HG03575 (cell line): ENCODE data around the gene LRP1-AS.

Source experiments
- ATAC-seq: cut with Tn5 transposase; IDR thresholded peaks from one replicate; pipeline ENCODE4 v1.9.1; 2021; ENCODE audit not compliant: unreplicated experiment, insufficient number of reproducible peaks, low FRiP score; ENCODE audit errors: extremely low read depth

LRP1-AS gene

DNA sequence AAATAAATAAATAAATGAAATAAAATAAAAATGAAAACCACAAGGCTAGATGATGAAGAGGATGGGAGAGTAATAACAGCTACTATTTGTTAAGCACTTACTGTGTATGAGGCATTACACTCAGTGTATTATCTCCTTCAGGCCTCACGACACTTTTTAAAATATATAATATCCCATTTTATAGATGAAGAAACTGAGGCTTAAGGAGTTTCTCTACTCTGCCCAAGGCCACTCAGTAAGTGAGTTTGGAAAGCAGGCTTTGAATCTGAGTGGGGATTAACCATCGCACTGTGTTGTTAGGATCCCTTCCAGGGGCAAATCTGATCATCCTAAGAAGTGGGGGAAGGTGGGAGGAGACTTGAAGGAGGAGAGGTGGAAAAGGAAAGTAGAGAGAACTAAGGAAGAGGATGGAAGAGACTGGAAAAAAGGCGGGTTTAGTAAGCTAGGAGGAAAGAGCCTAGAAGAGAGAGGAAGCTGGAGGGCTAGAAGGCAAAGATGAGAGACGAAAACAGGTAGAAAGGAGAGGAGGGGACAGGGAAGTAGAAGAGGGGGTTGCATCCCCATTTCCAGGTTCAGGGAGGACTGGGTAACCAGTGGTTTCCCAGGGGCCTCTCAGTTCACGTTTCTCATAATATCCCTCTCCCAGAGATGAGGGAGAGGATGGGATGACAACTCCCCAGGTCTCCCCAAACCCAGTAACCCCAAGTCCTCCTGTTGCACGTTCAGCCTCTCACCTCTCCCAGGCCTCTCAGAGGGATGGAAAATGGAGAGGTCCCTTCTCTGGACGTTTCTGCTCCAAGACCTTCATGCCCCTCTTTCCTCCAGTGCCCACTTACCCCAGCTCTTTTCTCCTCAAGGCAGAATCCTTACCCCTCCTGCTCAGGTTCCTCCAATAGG is 38.0 kb downstream of the LRP1-AS start:
- ATAC-seq, result no peak

GRCh38 chr12:57107456-57108155 is 39.8 kb downstream of the LRP1-AS start:
- ATAC-seq, result no peak

GRCh38 chr12:57106021-57106708 is 41.3 kb downstream of the LRP1-AS start:
- no peak for ATAC-seq

DNA sequence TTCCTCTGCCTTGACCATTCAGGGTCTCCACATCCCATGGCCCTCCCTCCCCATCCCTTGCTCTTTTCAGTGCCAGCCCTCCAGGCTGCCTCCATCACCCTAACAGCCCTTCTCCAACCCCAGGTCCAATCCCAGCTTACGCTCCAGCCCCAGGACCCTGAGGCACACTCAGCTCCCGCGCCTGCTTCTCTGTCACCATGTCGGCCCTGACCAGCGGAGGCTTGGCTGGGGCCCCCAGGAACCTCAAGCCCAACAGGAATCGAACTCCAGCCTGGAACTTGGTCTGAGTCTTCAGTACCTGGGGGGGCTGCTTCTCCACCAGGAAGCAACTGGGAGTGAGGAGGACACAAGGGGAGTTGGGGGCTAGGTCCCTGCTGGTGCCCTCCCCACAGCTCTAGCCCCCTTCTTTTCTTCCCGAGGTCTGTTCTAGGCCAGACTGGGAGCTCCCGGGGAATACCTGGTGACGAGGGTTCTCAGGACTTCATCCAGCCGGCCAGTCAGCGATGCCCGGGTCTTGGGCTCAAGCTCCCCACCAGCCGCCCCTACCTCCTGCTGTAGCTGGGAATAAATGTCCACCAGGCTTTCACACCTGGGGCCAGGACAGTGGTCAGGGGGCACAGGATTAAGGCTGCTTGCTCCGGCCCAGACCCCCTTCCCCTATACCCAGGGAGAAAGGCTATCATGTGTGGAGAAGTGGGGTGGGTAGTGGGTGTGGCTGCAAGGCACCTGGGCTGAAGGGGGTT is 42.2 kb downstream of the LRP1-AS start:
- ATAC-seq, result no peak

DNA sequence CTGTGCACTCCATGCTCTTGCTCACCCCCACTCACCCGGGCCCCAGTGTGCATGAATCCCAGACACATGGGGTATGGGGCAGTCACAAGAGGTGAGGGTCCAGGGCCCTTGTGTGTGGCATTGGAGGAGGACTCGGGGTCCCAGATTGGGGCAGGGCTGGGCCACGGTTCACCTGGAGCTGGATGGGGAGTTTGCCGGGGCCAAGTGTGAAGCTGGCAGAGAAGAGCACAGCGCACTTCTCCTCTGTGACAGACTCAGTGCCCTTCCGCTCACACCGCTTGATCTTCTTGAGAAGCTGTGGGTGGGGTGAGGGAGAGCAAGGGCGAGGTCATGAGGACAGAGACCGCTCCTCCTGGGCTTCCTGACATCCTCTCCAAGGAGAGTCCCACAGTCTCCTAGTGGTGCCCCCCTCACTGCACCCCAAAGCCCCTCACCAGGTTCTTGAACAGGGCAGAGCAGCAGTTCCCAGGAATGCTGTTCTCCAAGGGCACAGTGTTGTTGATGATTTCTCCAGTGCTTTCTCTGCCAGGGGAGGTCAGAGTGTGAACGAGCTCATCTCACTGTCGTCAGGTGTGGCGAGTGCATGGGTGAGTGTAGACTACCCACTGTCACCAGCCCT is 43.0 kb downstream of the LRP1-AS start:
- ATAC-seq, result no peak

GRCh38 chr12:57103856-57104255 is 43.6 kb downstream of the LRP1-AS start:
- no peak for ATAC-seq

GRCh38 chr12:57101892-57102695 is 45.3 kb downstream of the LRP1-AS start:
- no peak for ATAC-seq

DNA sequence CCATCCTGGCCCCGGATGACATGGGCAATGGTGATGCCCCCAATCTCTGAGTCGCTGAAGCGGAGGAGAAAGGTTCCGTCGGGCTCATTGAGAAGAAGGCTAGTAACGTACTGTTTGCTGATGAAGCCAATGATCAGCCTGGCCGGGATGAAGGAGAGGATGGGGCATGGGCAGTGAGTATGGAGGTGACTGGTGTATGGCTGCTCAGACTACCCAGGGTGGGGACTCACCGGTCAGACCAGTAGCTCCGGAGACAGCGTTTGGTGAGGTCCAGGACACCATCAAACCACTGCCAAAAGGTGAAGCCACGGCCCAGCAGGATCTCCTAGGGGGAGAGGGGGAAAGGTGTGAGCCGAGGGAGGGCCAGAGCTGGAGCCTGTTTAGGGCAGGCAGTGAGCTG is 47.7 kb downstream of the LRP1-AS start:
- no peak for ATAC-seq

GRCh38 chr12:57099047-57099714 is 48.2 kb downstream of the LRP1-AS start:
- ATAC-seq, result no peak

DNA sequence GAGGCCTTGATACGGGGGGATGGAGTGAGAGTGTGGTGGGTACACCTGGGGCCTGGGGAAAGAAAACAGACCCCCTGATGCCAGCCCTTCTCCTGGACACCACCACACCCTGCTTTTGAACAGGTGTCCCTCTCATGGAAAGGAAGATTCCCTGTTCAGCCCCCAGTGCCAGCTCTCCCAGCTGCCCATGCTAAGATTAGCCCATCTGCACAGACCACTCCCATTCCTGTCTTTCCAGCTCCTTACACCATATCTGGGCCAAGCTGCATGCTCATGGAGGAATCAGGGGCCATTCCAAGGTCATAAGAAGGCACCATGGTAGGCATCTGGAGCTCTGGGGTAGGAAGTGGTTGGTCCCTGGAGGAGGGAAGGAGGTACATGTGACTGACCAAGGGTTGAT is 48.9 kb downstream of the LRP1-AS start:
- no peak for ATAC-seq

GRCh38 chr12:57097554-57097835 is 49.9 kb downstream of the LRP1-AS start:
- no peak for ATAC-seq

- ATAC-seq, result no peak
Observed at GRCh38 chr12:57096748-57097553, 50.5 kb downstream of the LRP1-AS start.

DNA sequence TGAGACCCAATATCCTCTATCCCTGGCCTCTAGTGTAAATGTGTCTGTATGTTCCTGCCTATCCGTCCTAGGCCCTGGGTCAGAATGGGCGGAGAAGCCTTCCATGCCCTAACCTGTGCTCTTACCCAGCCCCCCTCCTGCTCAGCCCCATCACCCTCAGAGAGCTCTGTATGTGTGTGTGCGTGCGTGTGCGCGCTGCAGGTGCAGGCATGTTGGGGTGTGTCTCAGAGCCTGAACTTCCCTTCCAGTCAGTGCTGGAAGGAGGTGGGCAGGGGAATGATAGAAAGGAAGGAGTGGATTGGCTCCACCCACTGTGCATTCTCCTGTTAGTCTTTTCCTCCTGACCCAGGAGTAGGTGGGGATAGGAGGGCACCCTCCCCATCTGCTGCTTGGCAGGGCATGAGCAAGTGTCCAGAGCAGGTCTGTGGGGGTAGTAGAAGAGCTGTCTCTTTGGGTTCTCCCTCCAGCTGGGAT is 51.3 kb downstream of the LRP1-AS start:
- ATAC-seq, result no peak

DNA sequence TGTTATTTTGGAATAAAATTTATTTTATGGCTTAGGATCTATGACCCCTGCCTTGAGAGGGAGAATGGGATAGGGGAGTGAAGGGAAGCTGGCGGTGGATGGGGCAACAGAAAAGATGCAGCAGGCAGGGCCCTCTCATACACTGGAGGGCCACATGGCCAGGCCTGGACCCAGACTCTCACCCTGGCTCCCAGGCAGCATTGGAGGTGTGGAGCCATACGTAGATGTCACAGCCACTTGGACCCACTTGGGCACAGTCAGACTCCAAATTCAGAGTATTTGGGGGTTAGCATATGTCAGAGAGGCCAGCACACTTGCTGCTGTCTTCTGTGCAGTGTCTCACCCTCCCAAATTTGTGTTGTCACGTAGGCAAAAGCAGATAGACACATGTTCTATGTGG is 52.0 kb downstream of the LRP1-AS start:
- no peak for ATAC-seq
